OCI-LY3 (cell line): ENCODE measurements around the gene APOA1.

Experiments
- EZH2phosphoT487 ChIP-seq: fragments of 200-600 bp; shearing (Covaris generic); IDR thresholded peaks from 2 replicates; pipeline ENCODE4 v1.6.1; 2018; ENCODE audit warnings: antibody characterized with exemption, mixed run types, low read depth
- TF ChIP-seq, protein P1 (sequence below): fragments of 200-600, 300-600 bp; sonication (generic); IDR thresholded peaks from 2 replicates; pipeline ENCODE4 v1.5.1; 2014; ENCODE audit warnings: antibody characterized with exemption, low read length, low read depth

DNA sequence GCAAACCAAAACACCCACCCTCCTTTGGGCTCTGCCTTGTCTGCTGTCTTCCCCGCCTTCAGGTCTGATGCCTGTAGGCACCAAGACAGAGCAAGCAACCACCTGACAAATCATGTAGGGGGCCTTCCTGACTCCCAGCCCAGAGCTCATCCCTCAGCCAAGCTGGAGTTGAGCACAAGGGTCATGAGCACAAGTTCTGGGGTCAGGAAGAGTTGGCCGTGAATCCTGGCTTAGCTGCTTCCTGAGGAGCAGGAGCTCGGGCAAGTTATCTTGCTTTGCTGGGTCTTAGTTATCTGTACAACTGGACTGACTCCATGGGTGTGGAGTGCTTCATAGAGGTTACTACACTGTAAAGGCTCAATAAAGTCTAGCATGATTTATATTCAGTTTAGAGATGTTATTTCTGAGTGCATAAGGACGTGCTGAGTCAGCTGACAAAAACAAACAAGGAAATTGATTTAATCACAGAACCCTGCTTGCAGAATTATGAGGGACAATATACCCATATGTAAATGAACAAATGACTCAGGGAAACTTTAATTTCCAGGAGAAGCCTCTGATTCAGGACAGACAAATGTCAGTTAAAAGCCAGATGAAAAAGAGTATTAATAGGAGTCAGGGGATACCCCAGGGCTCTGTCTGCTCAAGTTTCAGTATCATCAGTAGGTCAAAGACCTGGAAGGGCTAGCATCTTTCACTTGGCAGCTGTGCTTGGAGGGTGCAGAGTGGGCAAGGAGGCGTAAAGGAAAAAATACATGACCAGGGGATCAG is 15.0 kb upstream of the APOA1 start:
- TF ChIP-seq, protein P1, sequence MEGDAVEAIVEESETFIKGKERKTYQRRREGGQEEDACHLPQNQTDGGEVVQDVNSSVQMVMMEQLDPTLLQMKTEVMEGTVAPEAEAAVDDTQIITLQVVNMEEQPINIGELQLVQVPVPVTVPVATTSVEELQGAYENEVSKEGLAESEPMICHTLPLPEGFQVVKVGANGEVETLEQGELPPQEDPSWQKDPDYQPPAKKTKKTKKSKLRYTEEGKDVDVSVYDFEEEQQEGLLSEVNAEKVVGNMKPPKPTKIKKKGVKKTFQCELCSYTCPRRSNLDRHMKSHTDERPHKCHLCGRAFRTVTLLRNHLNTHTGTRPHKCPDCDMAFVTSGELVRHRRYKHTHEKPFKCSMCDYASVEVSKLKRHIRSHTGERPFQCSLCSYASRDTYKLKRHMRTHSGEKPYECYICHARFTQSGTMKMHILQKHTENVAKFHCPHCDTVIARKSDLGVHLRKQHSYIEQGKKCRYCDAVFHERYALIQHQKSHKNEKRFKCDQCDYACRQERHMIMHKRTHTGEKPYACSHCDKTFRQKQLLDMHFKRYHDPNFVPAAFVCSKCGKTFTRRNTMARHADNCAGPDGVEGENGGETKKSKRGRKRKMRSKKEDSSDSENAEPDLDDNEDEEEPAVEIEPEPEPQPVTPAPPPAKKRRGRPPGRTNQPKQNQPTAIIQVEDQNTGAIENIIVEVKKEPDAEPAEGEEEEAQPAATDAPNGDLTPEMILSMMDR: no peak
- TF ChIP-seq EZH2phosphoT487: no peak
